Measurements from ENCODE around the gene SUMO3. TPM values are rescaled to one million over a fixed set of nuclear protein-coding genes. Genes with fewer than 3 reads are reported as not detected.
A peak's percentile ranks its signal among the peaks of the same experiment; 100 is the strongest.

Gene SUMO3
- 66.0 TPM for total RNA-seq
- long read RNA-seq, transcript SUMO3-201 (4 exons, 1,807 nt), result major isoform, 98 of 110 reads
- long read RNA-seq, partial matches to known transcripts, result 3 of 110 reads
- long read RNA-seq, other reads (novel, unspliced or antisense), result 9 of 110 reads

DNA sequence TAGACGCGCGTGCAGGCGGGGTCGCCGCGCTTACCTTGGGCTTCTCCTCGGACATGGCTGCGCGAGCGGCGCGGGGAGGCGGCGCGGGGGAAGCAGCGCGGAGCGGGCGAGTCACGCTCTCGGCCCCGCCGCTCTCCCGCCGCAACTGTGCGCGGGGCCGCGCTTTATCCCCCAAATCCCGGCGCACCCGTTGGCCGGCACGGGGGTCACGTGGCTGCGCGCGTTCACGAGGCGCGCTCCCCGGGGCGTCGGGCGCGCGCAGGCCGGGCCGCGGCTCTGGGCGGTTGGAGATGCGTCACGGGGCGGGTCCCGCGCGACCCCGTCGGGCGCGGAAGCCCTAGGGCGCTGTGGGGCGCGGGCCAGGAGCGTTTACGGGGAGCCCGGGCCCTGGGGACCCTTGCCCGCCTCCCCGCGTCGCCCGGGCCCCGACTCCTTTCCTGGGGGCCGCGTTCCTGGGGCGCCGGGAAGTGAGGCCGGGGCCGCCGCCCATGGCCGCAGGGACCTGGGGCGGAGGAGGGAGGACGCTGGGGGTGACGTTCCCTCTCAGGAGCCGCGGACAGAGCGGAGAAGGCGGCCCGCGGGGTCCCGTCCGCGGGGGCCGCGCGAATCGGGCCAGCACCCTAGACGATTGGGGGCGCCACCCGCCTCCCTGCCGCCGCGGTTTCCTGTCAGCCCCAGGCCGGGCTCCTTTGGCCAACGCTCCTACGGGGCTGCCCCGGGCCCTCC lies at the start of gene SUMO3:
SUMO3 (minus strand) TSS at position 149 of the 726 bp plus-strand sequence; CDS start at position 55, 94 bp downstream.
- intact Hi-C loops (cut with DNase I), result loop anchor here (2.0 to 10.0 kb wide), 2 partner anchors 53 to 117 kb away; no protein-coding TSS in a partner anchor
- peak; percentile 91 for DNase-seq (ENCODE audit: low spot score)

DNA sequence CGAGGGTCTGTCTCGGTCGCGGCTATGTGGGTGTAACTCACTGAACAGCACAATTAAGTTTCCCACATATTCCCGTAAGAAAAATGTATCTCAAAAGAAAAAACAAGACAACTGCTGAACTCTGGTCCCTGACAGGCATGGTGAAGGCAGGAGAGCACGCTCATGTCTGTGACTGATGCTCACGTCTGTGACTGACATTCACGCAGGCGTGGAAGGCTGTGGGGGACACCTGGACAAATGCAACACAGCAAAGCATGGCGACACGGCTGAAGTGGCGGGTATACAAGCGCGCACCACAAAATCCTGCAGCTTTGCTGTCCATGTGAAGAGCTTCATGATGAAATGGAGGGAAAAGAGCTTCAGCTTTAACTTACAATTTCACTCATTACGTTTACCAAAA lies 49.6 kb upstream of the SUMO3 start:
- DNase-seq (ENCODE audit: low spot score), result peak; percentile 10
- intact Hi-C loops (cut with DNase I), result no loop called here

DNA sequence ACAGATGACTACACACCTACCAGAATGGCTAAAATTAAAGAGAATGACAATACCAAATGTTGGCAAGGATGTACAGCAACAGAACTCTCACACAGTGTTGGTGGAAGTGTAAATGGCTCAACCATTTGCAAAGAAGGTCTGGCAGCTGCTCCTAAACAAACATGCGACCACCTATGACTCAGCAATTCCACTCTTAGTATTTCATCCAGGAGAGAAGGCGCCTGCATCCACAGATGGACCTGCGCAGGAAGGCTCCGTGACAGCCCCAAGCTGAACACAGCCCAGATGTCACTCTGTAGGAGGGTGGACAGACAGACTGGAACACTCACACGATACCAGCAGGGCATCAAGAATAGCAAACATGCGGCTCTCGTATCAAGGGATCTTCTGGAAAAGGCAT lies 48.9 kb upstream of the SUMO3 start:
- intact Hi-C loops (cut with DNase I), result no loop called here
- DNase-seq (ENCODE audit: low spot score), result peak; percentile 49

DNA sequence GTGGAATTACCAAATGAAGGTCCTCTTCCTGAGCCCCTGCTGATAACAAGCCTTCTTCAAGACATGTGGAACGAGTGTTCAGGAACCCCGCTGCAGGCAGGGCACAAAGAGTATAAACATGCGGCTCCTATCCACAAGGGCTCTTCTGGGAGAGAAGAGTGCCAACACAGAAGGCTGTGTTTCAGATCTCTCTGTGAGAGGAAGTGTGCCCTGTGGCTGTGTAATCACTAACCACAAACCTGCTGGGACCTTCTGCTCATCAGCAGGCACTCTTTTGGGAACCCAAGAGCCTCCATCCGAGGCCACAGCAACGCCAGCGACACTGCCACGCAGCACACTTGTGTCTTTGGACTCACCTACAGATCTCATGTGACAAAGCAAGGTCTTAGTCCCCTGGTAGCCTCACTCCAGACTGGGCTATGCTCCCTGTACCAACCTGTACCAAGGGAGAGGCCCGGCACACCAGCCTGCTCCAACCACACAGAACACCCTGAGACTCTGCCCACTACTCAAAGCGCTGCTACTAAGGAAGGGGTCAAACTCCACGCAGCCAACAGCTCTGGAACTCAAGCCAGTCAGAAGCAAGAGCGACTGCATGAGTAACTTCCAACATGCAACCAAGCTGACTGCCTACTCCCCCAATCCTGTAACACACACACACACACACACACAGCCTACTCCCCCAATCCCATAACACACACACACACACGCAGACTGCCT lies 47.9 kb upstream of the SUMO3 start:
- intact Hi-C loops (cut with DNase I), result no loop called here
- DNase-seq (ENCODE audit: low spot score), result peak; percentile 75

DNA sequence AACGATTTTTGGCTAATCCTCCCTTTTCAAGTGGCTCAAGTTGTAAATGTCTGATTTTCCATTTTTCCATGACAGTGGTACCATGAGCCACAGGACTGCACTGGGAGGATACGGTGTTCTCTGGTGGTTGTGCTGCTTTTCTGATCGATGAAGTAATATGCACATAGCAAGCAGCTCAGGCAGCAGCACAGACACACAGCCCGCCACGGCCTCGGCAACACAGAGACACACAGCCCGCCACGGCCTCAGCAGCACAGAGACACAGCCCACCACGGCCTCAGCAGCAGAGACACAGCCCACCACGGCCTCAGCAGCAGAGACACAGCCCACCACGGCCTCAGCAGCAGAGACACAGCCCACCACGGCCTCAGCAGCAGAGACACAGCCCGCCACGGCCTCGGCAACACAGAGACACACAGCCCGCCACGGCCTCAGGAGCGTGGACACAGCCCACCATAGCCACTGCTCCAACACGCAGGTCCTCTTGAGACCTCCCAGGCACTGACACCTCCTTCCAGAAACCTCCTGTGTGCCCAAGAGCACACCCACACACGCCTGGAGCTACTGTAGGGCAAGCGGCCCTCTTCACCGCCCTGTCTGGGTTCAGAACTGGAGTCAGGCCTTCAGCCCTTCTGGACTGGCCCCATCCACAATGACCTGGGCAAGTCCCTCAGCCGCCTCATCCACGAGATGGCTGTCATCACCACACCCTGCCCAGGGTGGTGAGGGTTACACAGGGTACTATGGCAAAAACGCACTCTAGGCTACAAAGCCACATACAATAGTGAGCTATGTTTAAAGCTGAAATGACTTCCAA lies 45.2 kb upstream of the SUMO3 start:
- intact Hi-C loops (cut with DNase I), result no loop called here
- DNase-seq (ENCODE audit: low spot score), result no peak

DNA sequence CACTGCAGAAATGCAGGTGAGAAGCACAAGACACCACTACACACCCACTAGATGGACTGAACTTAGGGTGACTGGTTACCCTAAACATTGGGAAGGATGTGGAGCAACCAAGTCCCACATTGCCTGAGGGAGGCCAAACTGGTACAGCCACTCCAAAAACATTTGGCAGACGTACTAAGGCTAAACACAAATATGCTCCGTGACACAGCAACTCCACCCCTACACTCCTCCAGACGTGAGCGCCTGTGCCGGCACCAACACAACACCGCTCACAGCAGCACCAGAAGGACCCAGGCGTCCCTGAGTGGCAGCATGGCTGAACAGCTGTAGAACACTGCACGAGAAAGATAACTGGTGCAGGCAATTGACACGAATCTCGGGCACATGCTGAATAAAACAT lies 40.9 kb upstream of the SUMO3 start:
- intact Hi-C loops (cut with DNase I), result no loop called here
- no peak for DNase-seq (ENCODE audit: low spot score)

DNA sequence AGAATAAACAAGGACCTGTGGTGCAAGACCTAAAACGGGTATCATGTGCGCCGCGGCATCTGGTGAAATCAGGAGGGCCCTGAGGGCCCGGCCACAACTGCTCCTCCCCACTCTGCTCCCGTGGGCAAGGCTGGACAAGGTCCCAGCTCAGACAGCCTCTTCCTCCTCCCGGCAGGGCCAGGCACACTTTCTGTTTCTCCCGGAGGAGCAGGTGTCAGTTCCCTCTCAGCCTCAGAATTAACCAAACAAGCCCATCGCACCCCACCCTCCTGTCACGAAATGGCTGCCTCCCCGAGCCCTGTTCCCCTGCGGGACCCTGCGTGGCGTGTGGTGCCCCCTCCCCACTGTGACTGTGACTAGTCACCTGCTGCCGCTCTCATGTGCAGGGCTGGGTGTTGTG lies 40.4 kb upstream of the SUMO3 start:
- DNase-seq (ENCODE audit: low spot score), result no peak
- intact Hi-C loops (cut with DNase I), result no loop called here

DNA sequence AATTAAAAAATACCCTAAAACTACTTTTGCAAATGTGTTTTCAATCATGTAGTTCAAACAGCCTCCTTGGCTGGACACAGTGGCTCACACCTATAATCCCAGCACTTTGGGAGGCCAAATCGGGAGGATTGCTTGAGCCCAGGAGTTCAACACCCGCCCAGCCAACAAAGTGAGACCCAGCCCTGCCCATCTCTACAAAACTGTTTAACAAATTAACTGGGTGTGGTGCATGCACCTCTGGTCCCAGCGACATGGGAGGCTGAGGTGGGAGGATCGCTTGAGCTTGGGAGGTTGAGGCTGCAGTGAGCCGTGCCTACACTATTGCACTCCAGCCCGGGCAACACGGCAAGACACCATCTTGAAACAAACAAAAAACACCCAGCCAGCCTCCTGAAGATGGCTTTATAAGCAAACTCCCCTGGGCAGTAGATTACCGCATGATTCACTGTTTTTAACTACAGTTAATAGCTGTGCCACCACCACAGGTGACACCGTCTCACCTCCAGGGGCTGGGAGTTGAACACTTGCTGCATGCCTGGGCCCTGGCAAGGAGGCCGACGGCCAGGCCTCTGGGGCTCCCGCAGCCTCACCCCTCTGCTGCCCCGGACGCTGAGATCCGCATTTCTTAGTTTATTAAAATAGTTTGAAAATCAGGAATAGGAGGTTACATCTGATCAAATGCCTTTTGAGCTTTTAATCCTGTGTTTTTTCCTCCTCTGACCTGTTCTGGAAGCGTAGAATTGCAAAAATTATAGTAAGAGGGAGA lies 39.4 kb upstream of the SUMO3 start:
- peak; percentile 47 for DNase-seq (ENCODE audit: low spot score)

DNA sequence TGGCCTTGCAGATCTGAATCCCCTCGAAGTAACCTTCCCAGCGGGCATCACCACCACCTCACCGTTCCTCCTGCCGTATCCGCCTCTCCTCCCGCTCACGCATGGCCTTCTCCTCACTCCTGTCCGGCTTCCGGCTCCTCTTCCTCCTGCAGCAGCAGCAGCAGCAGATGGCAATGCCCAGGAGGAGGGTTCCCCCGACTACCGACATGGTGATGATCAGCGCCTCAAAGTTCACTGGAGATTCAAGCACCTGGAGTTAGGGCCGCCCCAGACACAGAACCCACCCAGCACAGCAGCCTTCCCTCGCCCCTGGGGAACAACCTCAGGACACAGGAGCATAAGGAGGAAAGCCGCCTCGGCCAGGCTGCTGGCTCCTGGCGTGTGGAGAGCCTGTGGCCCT lies 38.3 kb upstream of the SUMO3 start:
- DNase-seq (ENCODE audit: low spot score), result no peak
- intact Hi-C loops (cut with DNase I), result no loop called here

More for the DNA sequence above, 39.4 kb upstream of the SUMO3 start:
- intact Hi-C loops (cut with DNase I), result no loop called here

DNA sequence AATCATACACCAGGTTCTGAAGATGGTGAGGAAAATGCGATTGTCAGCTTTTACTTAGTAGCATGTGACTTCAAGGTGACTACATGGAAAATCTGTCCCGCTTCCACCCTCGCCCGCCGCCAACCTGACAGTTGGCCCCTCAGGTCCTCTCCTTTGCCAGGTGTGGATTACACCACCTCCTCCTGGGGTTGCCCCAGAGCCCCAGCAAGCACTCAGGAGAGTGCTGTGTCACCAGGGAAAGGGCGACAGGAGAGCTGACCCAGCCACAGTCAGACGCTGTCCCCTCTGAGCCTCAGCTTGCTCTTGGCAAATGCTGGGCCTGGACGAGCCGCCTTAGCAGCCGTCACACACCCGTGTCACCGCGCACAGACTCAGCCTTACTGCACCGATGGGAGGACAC lies 37.7 kb upstream of the SUMO3 start:
- no peak for DNase-seq (ENCODE audit: low spot score)
- intact Hi-C loops (cut with DNase I), result no loop called here

DNA sequence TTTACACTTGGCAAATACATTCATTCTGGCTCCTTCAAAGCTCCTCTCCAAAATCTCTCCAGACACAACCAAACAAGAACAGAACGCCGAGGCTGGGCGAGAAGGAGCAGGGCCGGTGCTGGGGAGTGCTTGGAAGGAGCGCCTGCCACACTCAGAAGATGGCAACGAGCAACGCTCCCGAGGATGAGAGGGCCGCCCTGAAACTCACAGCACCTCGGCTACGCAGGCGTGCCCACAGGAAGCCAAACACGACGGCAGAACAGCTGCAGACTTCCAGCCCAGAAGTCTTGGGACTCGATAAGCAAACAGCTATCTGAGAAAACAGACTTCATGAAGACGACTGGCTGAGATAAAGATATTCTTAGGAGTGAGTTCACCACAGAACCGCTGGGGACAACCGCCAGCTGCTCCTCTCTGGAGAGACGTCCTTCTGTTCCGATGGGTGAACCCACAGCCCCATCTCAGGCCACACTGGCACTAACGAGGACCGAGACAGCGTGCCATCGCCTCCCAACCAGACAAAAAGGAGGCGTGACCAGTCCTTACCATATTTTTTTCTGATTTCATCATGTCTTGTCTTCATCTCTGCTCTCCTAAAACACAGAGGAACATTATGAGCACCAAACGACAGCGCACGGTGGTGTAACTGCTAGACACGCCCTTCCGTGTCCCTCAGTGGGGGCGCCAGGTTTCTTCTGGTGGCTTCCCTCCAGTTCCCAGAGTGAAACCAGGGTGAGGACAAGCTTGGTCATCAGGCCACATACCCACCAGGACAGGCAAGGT lies 37.0 kb upstream of the SUMO3 start:
- intact Hi-C loops (cut with DNase I), result no loop called here

DNA sequence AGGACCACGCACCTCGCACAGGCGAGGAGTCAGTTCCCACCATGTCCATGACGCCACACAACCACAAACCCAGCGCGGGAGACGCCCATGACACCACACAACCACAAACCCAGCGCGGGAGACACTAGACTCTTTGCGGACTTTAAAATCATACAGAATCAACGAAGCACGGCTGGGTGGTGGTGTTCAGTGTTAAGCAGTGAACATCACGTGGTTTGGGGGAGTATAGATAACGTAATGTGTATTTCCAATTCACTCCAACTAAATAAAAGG lies 36.5 kb upstream of the SUMO3 start:
- no peak for DNase-seq (ENCODE audit: low spot score)
- intact Hi-C loops (cut with DNase I), result no loop called here

More for the DNA sequence above, 37.0 kb upstream of the SUMO3 start:
- no peak for DNase-seq (ENCODE audit: low spot score)

DNA sequence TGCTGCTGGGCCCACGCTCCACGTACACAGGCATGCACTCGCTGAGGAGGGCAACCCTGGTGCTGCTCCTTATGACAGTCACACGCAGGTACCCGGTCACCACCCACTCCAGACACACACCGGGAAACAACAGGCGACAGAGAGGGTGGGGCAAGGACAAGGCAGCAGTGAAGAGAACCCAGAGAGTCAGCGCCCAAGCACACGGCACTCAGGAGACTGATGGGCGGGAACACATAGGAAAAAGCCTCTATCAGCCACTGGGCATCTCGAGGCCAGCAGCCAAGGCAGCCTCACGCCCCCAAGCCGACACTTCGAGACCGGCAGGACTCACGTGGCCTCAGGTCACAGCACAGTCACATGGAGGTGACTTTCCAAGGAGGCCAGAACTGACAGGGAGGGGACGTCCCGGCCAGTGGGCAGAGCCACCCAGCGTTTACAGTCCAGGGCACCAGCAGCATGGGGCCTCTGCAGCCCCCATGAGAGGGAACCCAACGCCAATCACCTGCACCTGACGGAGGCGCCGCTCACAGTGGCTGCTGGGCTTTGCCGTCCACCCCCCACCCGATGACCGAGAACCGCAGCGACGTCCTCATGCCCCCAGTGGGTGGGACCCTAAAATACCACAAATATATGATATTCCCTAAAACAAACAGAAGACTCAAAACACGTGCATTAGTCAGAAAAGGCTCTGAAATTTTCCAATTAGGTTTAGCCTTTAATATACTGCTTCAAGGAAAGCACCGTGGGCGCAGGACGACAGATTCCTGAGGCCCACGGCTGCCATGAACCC lies 35.9 kb upstream of the SUMO3 start:
- no peak for DNase-seq (ENCODE audit: low spot score)

DNA sequence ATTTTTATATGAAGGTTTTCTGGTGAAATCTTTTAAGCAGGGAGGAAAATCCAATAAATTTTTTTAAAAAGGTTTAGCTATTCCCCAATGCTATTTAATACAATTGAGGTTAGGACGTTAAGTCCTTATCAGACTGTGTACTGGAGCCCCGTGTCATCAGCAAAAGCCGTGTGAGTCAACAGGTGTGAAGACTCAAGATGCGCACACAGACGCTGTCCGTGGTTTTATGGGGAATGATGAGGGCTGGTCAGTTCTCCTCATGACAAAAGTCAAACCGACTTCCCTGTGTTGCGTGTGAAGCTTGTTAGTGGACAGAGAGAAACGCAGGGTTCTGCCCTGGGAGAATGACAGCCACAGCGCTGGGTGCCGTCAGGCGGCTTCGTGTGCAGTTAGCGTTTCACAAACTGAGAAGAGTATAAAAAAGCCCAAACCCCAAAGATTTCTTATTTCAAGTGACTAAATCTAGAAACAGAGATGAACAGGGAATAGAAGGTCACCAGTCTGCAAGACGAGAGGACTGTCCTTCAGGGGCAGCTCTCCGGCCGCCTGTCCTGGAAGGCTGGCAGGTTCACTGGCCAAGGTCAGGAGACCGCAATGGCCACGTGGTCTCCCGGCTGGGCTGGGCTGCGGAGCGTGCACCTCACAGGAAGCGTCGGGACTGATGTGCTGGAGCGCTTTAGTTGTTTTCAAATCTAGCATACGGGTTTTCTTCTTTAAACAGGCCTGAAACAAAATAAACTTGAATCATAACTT lies 33.2 kb upstream of the SUMO3 start:
- intact Hi-C loops (cut with DNase I), result loop anchor here (2.0 kb wide), 1 partner anchor 18 kb away; no protein-coding TSS in a partner anchor
- no peak for DNase-seq (ENCODE audit: low spot score)

More for the DNA sequence above, 35.9 kb upstream of the SUMO3 start:
- intact Hi-C loops (cut with DNase I), result no loop called here

DNA sequence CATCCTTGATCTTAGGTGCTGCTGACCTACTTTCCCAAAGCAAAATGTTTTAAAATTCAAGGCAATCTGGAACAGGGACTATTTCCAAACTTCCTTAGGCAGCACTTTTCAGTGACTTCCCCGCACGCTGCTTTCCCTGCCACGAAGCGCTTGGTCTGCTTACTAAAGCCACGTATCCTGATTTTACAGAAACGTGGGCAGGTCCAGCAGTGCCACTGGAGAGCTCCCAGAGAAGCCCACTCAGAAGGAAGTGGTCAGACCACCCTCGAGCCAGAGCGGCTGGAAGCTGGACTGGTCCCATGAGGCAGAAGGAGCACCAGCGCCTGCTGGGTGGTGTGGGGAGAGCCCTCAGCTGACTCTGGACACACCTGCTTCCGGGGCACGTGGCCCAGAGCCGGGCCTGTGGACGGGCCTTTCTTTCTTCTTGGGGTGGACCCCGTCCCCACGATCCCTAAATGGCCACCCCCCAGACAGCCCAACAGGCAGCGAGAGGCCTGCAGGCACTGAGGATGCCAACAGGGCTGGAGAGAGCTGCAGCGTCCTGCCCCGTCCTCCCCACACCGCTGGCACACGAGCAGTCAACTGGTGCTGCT lies 32.4 kb upstream of the SUMO3 start:
- intact Hi-C loops (cut with DNase I), result loop anchor here (2.0 kb wide), 1 partner anchor 18 kb away; no protein-coding TSS in a partner anchor
- no peak for DNase-seq (ENCODE audit: low spot score)

DNA sequence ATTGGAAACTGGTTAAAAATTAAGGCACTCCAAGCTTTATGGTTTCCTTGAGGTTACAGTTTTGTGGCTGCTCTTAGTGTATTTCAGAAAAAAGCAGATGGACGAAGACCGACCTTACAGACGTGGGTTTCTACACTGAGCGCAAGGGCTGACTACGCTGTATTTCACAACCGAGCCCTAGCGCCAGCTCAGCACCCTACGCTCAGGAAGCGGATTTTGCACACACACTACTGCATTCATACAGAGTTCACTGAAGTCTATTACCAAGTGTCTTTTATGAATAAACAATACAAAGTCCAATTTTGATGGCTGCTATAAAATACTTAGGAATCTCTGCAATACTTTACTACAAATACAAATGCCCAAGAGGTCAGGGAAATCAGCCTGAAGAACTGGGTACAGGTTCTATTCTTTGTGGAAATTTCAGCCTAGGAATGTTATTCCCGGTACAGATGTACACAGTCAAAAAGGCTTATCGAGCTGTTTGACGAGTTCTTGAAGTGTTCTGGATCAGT lies 31.8 kb upstream of the SUMO3 start:
- no peak for DNase-seq (ENCODE audit: low spot score)

More for the DNA sequence above, 31.8 kb upstream of the SUMO3 start:
- intact Hi-C loops (cut with DNase I), result loop anchor here (2.0 kb wide), 1 partner anchor 19 kb away; no protein-coding TSS in a partner anchor

Measured in cardiac septum (tissue), 1 donor.